HCEC 1CT (cell line): ENCODE results near the gene BRPF3.
"Not testable (repeated sequence)": the region's sequence is repeated elsewhere in the genome, so short reads cannot be mapped to it uniquely, and the experiment has no call there.

Experiments
- DNase-seq: peaks from one replicate; pipeline ENCODE4 v3.0.0-alpha.2; 2017

BRPF3 gene

GRCh38 chr6:36200998-36201596, 4.6 kb downstream of the BRPF3 start:
- no peak for DNase-seq

DNA sequence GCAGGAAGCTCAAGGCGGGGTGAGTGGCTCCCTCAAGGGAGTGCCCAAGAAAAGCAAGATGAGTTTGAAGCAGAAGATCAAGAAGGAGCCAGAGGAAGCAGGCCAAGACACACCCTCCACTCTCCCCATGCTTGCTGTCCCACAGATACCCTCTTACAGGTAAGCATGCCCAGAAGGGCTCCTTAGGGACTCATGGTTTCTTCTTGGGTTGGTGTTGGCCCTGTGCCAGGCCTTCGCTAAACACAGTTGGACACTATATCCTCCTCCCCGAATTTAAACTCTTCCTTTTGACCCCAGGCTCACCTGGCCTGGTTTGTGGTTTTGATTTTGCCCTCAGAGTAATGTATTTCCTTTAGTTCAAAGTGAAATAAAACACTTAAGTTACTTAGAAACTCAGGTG, 5.1 kb downstream of the BRPF3 start:
- no peak for DNase-seq

GRCh38 chr6:36202101-36202500, 5.6 kb downstream of the BRPF3 start:
- no peak for DNase-seq

GRCh38 chr6:36204068-36204753, 7.7 kb downstream of the BRPF3 start:
- no peak for DNase-seq

DNA sequence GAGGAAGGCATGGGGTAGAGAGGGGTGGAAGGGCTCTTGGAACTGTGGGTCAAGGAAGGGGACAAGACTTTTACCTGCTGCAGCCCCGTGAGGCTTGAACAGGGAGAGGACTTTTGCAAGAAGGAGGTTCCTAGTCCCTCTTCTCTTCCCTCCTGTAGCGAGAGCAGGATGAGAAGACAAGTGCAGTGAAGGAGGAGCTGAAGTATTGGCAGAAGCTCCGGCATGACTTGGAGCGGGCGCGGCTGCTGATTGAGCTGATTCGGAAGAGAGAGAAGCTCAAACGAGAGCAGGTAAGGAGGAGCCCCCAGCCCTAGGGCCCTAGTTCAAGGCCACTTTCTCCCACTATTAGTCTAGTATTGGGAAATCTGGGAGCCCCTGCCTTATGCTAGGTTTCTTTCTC, 10.6 kb downstream of the BRPF3 start:
- no peak for DNase-seq

GRCh38 chr6:36209606-36210005, 13.1 kb downstream of the BRPF3 start:
- DNase-seq: no peak

DNA sequence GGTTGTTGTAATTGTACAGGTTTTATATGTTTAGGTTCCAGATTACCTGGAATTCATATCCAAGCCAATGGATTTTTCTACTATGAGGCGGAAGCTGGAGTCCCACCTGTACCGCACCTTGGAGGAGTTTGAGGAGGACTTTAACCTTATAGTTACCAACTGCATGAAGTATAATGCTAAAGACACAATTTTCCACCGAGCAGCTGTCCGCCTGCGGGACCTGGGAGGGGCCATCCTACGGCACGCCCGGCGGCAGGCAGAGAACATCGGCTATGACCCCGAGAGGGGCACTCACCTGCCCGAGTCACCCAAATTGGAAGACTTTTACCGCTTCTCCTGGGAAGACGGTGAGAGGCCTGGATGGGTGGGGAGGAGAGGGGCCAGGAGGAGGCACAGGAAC, 13.6 kb downstream of the BRPF3 start:
- DNase-seq: no peak

DNA sequence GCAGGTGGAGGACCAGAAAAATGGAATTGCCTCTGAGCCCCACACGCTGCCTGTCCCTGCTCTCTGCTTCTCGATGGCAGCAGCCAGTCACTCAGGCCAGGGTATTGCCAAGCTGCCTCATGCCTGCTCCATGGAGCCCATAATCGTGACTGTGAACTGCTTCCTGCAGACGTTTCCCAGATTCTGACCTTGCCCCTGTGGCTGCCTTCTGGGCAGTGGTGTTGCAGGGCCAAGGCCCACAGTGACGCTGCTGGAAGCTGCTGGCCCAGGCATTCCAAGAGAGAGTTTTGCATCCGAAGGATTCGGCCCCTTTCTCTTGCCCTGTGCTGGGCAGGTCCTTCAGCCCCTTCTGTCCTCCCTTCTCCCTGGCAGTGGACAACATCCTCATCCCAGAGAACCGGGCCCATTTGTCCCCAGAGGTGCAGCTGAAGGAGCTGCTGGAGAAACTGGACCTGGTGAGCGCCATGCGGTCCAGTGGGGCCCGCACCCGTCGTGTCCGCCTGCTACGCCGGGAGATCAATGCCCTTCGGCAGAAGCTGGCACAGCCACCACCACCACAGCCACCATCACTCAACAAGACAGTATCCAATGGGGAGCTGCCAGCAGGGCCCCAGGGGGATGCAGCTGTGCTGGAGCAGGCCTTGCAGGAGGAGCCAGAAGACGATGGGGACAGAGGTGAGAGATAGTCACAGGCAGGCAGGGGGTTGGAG, 14.5 kb downstream of the BRPF3 start:
- no peak for DNase-seq

- peak; percentile 52 for DNase-seq
Measured at GRCh38 chr6:36216559-36216958, 20.0 kb downstream of the BRPF3 start.

GRCh38 chr6:36217188-36217587, 20.6 kb downstream of the BRPF3 start:
- DNase-seq: no peak

DNA sequence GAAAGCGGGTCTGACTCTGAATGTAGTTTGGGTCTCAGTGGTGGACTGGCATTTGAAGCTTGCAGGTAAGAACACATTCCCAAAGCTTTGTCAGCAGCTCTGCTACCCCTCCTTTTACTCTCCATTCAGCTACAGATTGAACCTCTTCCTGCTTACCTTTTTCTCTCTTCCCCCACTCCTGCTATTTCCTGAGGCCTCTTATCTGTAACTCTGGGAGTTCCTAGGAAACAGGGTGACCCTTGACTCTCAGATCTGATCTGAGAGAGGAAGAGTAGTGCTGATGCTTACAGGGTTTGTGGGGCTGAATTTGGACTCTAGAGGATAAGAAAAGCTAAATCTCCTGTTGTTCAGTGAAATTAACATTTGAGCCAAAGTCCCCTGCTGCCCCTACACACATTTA, 21.4 kb downstream of the BRPF3 start:
- no peak for DNase-seq

DNA sequence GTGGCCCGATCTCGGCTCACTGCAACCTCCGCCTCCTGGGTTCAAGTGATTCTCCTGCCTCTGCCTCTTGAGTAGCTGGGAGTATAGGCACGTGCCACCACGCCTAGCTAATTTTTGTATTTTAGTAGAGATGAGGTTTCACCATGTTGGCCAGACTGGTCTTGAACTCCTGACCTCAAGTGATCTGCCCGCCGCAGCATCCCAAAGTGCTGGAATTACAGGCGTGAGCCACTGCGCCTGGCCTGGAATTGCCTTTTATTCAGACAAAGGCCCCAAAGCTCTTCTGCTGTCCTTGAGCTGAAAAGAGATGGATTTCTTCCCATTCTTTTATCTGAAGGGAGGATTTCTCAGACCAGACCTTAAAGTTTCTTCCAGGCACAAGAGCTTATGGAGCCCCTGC, 22.0 kb downstream of the BRPF3 start:
- not testable (repeated sequence) for DNase-seq

GRCh38 chr6:36219081-36219480, 22.5 kb downstream of the BRPF3 start:
- DNase-seq: no peak

DNA sequence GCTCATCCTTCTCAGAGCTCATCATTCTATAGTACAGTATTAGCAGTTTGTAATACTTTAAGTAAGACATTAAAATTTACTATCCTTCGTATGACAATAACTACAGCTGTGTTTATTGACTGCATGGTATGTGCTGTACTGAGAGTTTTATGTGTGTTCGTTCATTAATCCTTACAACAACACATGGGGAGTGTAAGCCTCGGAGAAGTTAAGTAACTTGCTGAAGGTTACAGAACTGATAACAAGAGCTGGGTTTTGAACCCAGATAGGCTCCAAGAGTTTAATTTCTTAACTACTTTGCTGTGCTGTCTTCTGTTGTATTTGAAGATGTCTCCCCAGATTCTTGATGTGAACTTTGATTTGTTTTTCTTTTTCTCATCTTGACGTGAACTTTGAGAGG, 23.7 kb downstream of the BRPF3 start:
- no peak for DNase-seq

DNA sequence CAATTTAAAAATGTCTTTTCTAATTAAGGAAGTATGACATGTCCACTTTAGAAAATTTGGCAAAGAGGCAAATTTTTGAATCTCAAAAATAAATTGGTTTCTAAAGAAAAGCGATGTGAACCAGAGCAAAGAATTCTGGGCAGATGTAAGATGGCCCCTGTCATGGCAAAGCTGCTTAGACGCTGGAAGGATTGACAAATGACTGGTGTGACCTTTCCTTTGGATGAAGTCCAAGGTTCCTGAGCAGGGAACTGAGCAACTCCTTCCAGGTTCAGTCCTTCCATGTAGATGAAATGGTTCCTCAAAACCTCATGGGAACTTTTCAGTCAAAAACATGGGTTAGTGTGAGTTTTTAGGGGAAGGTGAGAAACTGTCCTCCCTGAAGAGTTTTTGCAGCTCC, 25.1 kb downstream of the BRPF3 start:
- no peak for DNase-seq

DNA sequence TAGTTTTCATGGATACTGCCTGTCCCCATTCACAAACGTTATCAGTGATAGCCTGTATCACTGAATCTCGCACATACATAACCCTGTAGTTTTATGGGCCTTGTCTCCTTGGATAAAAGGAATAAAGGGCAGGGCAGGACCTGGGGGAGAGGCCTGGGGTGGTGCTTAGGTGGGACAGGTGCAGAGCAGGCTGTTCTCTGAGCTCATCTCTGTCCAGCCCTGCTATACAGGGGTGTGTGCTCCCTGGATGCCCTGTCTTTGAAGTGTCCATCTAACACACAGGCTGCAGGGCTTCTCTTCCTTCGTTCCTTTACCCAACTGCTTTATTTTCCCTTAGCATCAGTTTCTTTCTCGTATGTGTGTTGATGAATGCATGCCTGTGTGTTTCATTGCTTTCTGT, 26.4 kb downstream of the BRPF3 start:
- no peak for DNase-seq

DNA sequence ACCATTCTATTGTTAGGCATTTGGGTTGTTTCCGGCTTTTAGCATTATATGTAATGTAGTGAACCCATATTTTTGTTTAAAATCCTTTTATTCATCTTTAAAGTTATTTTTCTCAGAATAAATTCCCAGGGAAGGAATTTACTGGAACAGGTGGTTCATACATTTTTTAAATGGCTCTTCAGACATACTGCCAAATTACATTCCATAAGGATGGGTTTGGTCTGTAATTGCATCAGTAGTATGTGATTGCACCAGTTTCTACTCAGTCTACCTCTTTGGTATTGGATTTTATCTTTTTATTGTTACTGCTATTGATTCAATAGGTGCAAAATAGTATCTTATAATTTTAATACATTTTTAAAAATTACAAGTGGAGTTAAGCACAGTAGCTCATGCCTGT, 27.2 kb downstream of the BRPF3 start:
- no peak for DNase-seq

DNA sequence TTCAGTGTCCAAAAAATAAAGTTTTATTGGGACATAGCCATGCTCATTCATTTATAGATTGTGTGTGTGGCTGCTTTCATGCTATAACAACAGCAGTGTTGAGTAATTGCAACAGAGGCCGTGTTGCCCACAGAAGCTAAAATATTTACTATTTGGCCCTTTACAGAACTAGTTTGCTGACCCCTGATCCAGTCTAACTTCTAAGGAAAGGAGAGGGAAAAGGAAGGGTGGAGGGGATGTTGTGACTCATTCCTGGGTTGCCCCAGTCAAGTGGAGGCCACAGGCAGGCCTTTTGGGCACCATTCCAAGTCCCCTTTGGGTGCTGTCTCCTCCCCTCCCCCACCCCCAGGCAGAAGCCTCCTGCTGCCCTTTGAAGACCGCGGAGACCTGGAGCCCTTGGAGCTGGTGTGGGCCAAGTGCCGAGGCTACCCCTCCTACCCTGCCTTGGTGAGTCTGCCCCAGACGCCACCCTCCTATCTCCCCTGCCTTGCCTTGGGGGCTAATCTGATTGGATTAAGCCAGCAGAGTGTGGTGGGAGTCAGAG, 28.4 kb downstream of the BRPF3 start:
- DNase-seq: no peak

- no peak for DNase-seq
Measured at GRCh38 chr6:36226438-36227047, 30.0 kb downstream of the BRPF3 start.

GRCh38 chr6:36227379-36228228, 31.1 kb downstream of the BRPF3 start:
- DNase-seq: no peak

GRCh38 chr6:36229223-36229622, 32.7 kb downstream of the BRPF3 start:
- DNase-seq: no peak

GRCh38 chr6:36230371-36230770, 33.8 kb downstream of the BRPF3 start:
- DNase-seq: no peak

GRCh38 chr6:36232172-36232571, 35.6 kb downstream of the BRPF3 start:
- DNase-seq: no peak
